ENCODE measurements around the gene UBAC1. TPM values are rescaled to one million over a fixed set of nuclear protein-coding genes. Genes with fewer than 3 reads are reported as not detected.

Gene UBAC1
- total and polyA plus RNA-seq, 12 donors = 73.8 to 172 (median 85.5) TPM

- no peak for TF ChIP-seq CTCF (IDR thresholded peaks at IDR 0.05)
Observed at GRCh38 chr9:135884328-135885035, 76.7 kb downstream of the UBAC1 start.

GRCh38 chr9:135883410-135884089 lies 77.6 kb downstream of the UBAC1 start:
- H3K27me3 ChIP-seq = no peaks in the 10 kb centered on the region
- peaks cover 0 to 33% (median 2%) of the 10 kb centered on the region in 9 donors for H3K36me3 ChIP-seq
- ATAC-seq (no peak), DNase-seq (no peak)
- peaks cover 23 to 67% (median 43%) of the 10 kb centered on the region in 9 donors for H3K4me1 ChIP-seq
- intact Hi-C loops (cut with DNase I) = no loop called here
- no peak overlapping the region for H3K27ac ChIP-seq
- no peak for TF ChIP-seq CTCF (IDR thresholded peaks at IDR 0.05)
- 82 to 87% methylated on average over 15 of the region's 15 CpGs for WGBS, 2 donors
- H3K4me3 ChIP-seq = no peak overlapping the region
- no peaks in the 10 kb centered on the region for H3K9me3 ChIP-seq

More at GRCh38 chr9:135884328-135885035, 76.7 kb downstream of the UBAC1 start:
- Histone ChIP-seq H3K27ac (no peak overlapping the region), H3K36me3 (peaks cover 0 to 30% (median 2%) of the 10 kb centered on the region in 9 donors), H3K4me1 (peaks cover 23 to 70% (median 47%) of the 10 kb centered on the region in 9 donors), H3K27me3 (no peaks in the 10 kb centered on the region), H3K9me3 (no peaks in the 10 kb centered on the region), H3K4me3 (no peak overlapping the region)
- no peak for DNase-seq
- 81 to 86% methylated on average over 16 of the region's 16 CpGs for WGBS, 2 donors
- ATAC-seq = no peak
- intact Hi-C loops (cut with DNase I) = no loop called here

Other genes with a start within 250 kb of the UBAC1 start
- gene CAMSAP1, start 53.8 kb downstream of the UBAC1 start, total RNA-seq = 10 to 100 TPM; 15.6 to 25.0 (median 20.6) TPM
- gene CAMSAP1, start 53.8 kb downstream of the UBAC1 start, polyA plus RNA-seq = 10 to 100 TPM in 1 of 2 donors, 1 to 10 TPM in 1; 6.7 to 10.5 TPM
- gene NACC2, start 133.9 kb upstream of the UBAC1 start, total RNA-seq = 10 to 100 TPM; 32.0 to 55.1 (median 41.1) TPM
- 10 to 100 TPM; 15.6 to 16.5 TPM for gene NACC2, start 133.9 kb upstream of the UBAC1 start, polyA plus RNA-seq
- gene TMEM250, start 157.5 kb upstream of the UBAC1 start, total RNA-seq = 10 to 100 TPM; 12.7 to 24.3 (median 15.4) TPM
- 10 to 100 TPM in 1 of 2 donors, 1 to 10 TPM in 1; 9.7 to 26.4 TPM for gene TMEM250, start 157.5 kb upstream of the UBAC1 start, polyA plus RNA-seq
- gene LHX3, start 243.8 kb upstream of the UBAC1 start, total RNA-seq = not detected
- not detected for gene LHX3, start 243.8 kb upstream of the UBAC1 start, polyA plus RNA-seq

Data from heart right ventricle (tissue), 16 donors.